ENCODE data around the gene TTC34.
"Not testable (repeated sequence)": the region's sequence is repeated elsewhere in the genome, so short reads cannot be mapped to it uniquely, and the experiment has no call there.

The TTC34 gene

DNA sequence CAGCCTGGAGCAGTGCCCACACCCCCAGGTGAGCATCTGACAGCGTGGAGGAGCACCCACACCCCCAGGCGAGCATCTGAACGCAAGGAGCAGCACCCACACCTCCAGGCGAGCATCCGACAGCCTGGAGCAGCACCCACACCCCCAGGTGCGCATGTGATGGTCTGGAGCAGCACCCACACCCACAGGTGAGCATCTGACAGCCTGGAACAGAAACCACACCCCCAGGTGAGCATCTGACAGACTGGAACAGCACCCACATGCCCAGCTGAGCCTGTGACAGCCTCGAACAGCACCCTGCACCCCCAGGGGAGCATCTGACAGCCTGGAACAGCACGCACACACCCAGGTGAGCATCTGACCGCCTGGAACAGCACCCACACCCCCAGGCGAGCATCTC is 46.9 kb downstream of the TTC34 start:
- DNase-seq, result not testable (repeated sequence)

DNA sequence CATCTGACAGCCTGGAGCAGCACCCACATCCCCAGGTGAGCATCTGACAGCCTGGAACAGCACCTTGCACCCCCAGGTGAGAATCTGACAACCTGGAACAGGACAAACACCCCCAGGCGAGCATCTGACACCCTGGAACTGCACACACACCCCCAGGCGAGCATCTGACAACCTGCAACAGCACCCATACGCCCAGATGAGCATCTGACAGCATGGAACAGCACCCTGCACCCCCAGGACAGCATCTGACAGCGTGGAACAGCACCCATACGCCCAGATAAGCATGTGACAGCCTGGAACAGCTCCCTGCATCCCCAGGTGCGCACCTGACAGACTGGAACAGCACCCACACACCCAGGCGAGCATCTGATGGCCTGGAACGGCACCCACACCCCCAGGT is 49.0 kb downstream of the TTC34 start:
- not testable (repeated sequence) for DNase-seq

DNA sequence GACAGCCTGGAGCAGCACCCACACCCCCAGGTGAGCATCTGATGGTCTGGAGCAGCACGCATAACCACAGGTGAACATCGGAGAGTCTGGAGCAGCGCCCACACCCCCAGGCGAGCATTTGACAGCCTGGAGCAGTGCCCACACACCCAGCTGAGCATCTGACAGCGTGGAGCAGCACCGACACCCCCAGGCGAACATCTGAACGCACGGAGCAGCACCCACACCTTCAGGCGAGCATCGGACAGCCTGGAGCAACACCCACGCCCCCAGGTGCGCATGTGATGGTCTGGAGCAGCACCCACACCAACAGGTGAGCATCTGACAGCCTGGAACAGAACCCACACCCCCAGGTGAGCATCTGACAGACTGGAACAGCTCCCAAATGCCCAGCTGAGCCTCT is 49.6 kb downstream of the TTC34 start:
- DNase-seq, result not testable (repeated sequence)

DNA sequence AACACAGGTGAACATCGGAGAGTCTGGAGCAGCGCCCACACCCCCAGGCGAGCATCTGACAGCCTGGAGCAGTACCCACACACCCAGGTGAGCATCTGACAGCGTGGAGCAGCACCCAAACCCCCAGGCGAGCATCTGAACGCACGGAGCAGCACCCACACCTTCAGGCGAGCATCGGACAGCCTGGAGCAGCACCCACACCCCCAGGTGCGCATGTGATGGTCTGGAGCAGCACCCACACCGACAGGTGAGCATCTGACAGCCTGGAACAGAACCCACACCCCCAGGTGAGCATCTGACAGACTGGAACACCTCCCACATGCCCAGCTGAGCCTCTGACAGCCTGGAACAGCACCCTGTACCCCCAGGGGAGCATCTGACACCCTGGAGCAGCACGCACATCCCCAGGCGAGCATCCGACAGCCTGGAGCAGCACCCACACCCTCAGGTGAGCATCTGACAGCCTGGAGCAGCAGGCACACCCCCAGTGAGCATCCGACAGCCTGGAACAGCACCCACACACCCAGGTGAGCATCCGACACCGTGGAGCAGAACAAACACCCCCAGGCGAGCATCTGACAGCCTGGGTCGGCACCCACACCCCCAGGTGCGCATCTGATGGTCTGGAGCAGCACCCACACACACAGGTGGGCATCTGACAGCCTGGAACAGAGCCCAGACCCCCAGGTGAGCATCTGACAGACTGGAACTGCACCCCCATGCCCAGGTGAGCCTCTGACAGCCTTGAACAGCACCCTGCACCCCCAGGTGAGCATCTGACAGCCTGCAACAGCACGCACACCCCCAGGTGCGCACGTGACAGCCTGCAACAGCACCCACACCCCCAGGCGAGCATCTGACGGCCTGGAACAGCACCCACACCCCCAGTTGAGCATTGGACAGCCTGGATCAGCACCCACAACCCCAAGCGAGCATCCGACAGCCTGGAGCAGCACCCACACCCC is 50.4 kb downstream of the TTC34 start:
- not testable (repeated sequence) for DNase-seq

DNA sequence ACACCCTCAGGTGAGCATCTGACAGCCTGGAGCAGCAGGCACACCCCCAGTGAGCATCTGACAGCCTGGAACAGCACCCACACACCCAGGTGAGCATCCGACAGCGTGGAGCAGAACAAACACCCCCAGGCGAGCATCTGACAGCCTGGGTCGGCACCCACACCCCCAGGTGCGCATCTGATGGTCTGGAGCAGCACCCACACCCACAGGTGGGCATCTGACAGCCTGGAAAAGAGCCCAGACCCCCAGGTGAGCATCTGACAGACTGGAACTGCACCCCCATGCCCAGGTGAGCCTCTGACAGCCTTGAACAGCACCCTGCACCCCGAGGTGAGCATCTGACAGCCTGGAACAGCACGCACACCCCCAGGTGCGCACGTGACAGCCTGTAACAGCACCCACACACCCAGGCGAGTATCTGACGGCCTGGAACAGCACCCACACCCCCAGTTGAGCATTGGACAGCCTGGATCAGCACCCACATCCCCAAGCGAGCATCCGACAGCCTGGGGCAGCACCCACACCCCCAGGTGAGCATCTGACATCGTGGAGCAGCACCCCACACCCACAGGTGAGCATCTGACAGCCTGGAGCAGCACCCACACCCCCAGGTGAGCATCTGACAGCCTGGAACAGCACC is 51.3 kb downstream of the TTC34 start:
- not testable (repeated sequence) for DNase-seq

DNA sequence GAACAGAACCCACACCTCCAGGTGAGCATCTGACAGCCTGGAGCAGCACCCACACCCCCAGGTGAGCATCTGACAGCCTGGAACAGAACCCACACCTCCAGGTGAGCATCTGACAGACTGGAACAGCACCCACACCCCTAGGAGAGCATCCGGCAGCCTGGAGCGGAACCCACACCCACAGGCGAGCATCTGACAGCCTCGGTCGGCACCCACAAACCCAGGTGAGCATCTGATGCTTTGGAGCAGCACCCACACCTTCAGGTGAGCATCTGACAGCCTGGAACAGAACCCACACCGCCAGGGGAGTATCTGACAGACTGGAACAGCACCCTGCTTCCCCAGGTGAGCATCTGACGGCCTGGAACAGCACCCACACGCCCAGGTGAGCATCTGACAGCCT is 52.9 kb downstream of the TTC34 start:
- DNase-seq, result not testable (repeated sequence)

DNA sequence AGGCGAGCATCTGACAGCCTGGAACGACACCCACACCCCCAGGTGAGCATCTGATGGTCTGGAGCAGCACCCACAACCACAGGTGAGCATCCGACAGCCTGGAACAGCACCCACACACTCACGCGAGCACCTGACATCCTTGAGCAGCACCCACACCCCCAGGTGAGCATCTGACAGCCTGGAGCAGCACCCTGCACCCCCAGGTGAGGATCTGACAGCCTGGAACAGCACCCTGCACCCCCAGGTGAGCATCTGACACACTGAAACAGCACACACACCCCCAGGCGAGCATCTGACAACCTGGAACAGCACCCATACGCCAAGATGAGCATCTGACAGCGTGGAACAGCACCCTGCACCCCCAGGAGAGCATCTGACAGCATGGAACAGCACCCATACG is 106.7 kb downstream of the TTC34 start:
- not testable (repeated sequence) for DNase-seq

DNA sequence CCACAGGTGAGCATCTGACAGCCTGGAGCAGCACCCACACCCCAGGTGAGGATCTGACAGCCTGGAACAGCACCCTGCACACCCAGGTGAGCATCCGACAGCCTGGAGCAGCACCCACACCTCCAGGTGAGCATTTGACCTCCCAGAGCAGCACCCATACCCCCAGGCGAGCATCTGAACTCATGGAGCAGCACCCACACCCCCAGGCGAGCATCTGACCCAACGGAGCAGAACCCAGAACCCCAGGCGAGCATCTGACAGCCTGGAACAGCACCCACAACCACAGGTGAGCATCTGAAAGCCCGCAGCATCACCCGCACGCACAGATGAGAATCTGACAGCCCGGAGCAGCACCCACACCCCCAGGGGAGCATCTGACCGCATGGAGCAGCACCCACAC is 111.3 kb downstream of the TTC34 start:
- not testable (repeated sequence) for DNase-seq

DNA sequence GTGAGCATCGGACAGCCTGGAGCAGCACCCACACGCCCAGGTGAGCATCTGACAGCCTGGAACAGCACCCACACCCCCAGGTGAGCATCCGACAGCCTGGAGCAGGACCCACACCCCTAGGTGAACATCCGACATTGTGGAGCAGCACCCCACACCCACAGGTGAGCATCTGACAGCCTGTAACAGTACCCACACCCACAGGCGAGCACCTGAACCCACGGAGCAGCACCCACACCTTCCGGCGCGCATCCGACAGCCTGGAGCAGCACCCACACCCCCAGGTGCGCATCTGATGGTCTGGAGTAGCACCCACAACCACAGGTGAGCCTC is 113.2 kb downstream of the TTC34 start:
- not testable (repeated sequence) for DNase-seq

DNA sequence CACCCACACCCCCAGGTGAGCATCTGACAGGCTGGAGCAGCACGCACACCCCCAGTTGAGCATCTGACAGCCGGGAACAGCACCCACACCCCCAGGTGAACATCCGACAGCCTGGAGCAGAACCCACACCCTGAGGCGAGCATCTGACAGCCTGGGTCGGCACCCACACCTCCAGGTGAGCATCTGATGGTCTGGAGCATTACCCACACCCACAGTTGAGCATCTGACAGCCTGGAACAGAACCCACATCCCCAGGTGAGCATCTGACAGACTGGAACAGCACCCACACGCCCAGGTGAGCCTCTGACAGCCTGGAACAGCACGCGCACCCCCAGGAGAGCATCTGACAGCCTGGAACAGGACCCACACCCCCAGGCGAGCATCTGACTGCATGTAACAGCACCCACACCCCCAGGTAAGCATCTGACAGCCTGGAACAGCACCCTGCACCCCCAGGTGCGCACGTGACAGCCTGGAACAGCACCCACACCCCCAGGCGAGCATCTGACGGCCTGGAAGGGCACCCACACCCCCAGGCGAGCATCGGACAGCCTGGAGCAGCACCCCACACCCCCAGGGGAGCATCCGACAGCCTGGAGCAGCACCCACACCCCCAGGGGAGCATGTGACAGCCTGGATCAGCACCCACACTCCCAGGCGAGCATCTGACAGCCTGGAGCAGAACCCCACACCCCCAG is 113.7 kb downstream of the TTC34 start:
- peak; percentile 17 for DNase-seq

DNA sequence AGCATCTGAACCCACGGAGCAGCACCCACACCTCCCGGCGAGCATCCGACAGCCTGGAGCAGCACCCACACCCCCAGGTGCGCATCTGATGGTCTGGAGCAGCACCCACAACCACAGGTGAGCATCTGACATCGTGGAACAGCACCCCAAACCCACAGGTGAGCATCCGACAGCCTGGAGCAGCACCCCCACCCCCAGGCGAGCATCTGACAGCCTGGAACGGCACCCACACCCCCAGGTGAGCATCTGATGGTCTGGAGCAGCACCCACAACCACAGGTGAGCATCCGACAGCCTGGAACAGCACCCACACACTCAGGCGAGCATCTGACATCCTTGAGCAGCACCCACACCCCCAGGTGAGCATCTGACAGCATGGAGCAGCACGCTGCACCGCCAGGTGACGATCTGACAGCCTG is 114.3 kb downstream of the TTC34 start:
- not testable (repeated sequence) for DNase-seq

DNA sequence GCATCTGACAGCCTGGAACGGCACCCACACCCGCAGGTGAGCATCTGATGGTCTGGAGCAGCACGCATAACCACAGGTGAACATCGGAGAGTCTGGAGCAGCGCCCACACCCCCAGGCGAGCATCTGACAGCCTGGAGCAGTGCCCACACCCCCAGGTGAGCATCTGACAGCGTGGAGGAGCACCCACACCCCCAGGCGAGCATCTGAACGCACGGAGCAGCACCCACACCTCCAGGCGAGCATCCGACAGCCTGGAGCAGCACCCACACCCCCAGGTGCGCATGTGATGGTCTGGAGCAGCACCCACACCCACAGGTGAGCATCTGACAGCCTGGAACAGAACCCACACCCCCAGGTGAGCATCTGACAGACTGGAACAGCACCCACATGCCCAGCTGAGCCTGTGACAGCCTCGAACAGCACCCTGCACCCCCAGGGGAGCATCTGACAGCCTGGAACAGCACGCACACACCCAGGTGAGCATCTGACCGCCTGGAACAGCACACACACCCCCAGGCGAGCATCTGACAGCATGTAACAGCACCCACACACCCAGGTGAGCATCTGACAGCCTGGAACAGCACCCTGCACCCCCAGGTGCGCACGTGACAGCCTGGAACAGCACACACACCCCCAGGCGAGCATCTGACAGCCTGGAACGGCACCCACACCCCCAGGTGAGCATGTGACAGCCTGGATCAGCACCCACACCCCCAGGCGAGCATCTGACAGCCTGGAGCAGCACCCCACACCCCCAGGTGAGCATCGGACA is 115.2 kb downstream of the TTC34 start:
- DNase-seq, result not testable (repeated sequence)

DNA sequence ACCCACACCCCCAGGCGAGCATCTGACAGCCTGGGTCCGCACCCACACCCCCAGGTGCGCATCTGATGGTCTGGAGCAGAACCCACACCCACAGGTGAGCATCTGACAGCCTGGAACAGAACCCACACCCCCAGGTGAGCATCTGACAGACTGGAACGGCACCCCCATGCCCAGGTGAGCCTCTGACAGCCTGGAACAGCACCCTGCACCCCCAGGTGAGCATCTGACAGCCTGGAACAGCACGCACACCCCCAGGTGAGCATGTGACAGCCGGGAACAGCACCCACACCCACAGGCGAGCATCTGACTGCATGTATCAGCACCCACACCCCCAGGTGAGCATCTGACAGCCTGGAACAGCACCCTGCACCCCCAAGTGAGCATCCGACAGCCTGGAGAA is 115.8 kb downstream of the TTC34 start:
- DNase-seq, result not testable (repeated sequence)

DNA sequence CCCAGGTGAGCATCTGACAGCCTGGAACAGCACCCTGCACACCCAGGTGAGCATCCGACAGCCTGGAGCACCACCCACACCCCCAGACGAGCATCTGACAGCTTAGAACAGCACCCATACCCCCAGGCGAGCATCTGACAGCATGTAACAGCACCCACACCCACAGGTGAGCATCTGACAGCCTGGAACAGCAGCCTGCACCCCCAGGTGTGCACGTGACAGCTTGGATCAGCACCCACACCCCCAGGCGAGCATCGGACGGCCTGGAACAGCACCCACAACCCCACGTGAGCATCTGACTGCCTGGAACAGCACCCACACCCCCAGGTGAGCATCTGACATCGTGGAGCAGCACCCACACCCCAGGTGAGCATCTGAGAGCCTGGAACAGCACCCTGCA is 116.6 kb downstream of the TTC34 start:
- not testable (repeated sequence) for DNase-seq

DNA sequence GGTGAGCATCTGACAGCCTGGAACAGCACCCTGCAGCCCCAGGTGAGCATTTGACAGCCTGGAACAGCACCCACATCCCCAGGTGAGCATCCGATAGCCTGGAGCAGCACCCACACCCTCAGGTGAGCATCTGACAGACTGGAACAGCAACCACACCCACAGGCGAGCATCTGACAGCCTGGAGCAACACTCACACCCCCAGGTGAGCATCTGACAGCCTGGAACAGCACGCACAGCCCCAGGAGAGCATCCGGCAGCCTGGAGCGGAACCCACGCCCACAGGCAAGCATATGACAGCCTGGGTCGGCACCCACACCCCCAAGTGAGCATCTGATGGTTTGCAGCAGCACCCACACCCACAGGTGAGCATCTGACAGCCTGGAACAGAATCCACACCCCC is 117.5 kb downstream of the TTC34 start:
- DNase-seq, result peak; percentile 30

DNA sequence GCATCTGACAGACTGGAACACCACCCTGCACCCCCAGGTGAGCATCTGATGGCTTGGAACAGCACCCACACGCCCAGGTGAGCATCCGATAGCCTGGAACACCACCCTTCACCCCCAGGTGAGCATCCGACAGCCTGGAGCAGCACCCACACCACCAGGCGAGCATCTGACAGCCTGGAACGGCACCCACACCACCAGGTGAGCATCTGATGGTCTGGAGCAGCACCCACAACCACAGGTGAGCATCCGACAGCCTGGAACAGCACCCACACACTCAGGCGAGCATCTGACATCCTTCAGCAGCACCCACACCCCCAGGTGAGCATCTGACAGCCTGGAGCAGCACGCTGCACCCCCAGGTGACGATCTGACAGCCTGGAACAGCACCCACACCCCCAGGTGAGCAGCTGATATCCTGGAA is 118.2 kb downstream of the TTC34 start:
- DNase-seq, result peak; percentile 14

DNA sequence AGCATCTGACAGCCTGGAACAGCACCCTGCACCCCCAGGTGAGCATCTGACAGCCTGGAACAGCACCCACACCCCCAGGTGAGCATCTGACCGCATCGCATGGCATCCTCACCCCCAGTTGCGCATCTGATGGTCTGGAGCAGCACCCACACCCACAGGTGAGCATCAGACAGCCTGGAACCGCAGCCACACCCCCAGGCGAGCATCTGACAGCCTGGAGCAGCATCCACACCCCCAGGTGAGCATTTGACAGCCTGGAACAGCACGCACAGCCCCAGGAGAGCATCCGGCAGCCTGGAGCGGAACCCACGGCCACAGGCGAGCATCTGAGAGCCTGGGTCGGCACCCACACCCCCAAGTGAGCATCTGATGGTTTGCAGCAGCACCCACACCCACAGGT is 118.6 kb downstream of the TTC34 start:
- DNase-seq, result not testable (repeated sequence)

DNA sequence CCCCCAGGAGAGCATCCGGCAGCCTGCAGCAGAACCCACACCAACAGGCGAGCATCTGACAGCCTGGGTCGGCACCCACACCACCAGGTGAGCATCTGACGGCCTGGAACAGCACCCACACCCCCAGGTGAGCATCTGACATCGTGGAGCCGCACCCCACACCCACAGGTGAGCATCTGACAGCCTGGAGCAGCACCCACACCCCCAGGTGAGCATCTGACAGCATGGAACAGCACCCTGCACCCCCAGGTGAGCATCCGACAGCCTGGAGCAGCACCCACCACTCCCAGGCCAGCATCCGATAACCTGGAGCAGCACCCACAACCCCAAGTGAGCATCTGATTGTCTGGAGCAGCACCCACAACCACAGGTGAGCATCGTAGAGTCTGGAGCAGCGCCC is 124.8 kb downstream of the TTC34 start:
- not testable (repeated sequence) for DNase-seq

DNA sequence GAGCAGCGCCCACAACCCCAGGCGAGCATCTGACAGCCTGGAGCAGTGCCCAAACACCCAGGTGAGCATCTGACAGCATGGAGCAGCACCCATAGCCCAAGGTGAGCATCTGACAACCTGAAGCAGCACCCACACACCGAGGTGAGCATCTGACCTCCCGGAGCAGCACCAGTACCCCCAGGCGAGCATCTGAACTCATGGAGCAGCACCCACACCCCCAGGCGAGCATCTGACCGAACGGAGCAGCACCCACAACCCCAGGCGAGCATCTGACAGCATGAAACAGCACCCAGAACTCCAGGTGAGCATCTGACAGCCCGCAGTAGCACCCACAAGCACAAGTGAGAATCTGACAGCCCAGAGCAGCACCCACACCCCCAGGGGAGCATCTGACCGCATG is 129.8 kb downstream of the TTC34 start:
- not testable (repeated sequence) for DNase-seq

DNA sequence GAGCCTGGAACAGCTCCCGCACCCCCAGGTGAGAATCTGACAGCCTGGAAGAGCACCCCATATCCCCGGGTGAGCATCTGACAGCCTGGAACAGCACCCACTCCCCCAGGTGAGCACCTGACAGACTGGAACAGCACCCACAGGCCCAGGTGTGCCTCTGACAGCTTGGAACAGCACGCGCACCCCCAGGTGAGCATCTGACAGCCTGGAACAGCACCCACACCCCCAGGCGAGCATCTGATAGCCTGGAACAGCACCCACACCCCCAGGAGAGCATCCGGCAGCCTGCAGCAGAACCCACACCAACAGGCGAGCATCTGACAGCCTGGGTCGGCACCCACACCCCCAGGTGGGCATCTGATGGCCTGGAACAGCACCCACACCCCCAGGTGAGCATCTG is 141.7 kb downstream of the TTC34 start:
- peak; percentile 16 for DNase-seq

DNA sequence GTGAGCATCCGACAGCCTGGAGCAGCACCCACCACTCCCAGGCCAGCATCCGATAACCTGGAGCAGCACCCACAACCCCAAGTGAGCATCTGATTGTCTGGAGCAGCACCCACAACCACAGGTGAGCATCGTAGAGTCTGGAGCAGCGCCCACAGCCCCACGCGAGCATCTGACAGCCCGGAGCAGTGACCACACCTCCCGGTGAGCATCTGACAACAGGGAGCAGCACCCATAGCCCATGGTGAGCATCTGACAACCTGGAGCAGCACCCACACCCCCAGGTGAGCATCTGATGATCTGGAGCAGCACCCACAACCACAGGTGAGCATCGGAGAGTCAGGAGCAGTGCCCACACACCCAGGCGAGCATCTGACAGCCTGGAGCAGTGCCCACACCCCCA is 143.6 kb downstream of the TTC34 start:
- DNase-seq, result not testable (repeated sequence)

DNA sequence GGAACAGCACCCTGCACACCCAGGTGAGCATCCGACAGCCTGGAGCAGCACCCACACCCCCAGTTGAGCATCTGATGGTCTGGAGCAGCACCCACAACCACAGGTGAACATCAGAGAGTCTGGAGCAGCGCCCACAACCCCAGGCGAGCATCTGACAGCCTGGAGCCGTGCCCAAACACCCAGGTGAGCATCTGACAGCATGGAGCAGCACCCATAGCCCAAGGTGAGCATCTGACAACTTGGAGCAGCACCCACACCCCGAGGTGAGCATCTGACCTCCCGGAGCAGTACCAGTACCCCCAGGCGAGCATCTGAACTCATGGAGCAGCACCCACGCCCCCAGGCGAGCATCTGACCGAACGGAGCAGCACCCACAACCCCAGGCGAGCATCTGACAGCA is 144.4 kb downstream of the TTC34 start:
- not testable (repeated sequence) for DNase-seq
